Measurements from ENCODE around the gene GRIN3B. TPM values are rescaled to one million over a fixed set of nuclear protein-coding genes. Genes with fewer than 3 reads are reported as not detected.

The GRIN3B gene
- total and polyA plus RNA-seq, 2 of the 4 experiments (the other 2 are of a cell fraction), result under 0.01 to 0.91 TPM

GRCh38 chr19:1002600-1002999 is 2.4 kb downstream of the GRIN3B start:
- no peak for ATAC-seq (ENCODE audit: low read depth)
- dilution Hi-C loops (cut with HindIII; ENCODE audit: low sequenced_read_pairs, unreplicated experiment), result no loop called here

More at GRCh38 chr19:1002600-1002999, 2.4 kb downstream of the GRIN3B start:
- H2BK120ac ChIP-seq (ENCODE audit: low read depth, low read length), result no peak overlapping the region
- H3K9me1 ChIP-seq (ENCODE audit: insufficient read depth, low read length), result no peaks in the 10 kb centered on the region
- no peak overlapping the region for H2BK20ac ChIP-seq (ENCODE audit: low read depth, low read length)
- H3K56ac ChIP-seq (ENCODE audit: extremely low read depth, insufficient read depth, low read length), result no peak overlapping the region
- H3K4me2 ChIP-seq (ENCODE audit: low read depth, low read length), result no peak overlapping the region
- no peak overlapping the region for H3K4ac ChIP-seq (ENCODE audit: low read depth, low read length)
- H2BK15ac ChIP-seq (ENCODE audit: low read depth, low read length), result no peak overlapping the region
- H4K8ac ChIP-seq (ENCODE audit: low read depth in 2 of 2, low read length in 2 of 2), result no peak overlapping the region
- no peak for DNase-seq
- no peak overlapping the region for H3K4me3 ChIP-seq (ENCODE audit: insufficient read depth, low read depth, low read length)
- no peak overlapping the region for H3K27ac ChIP-seq (ENCODE audit: insufficient read depth, low read length)
- TF ChIP-seq RFX5 (IDR thresholded peaks at IDR 0.05; ENCODE audit: low read depth, low read length) (no peak), POLR2A (IDR thresholded peaks at IDR 0.05; ENCODE audit: low read depth, low read length) (no peak), NFE2L2 (IDR thresholded peaks at IDR 0.05; ENCODE audit: low read depth, low read length) (no peak), MAFK (IDR thresholded peaks at IDR 0.05; ENCODE audit: low read depth, low read length) (no peak), ELK1 (IDR thresholded peaks at IDR 0.05; ENCODE audit: borderline replicate concordance, low read depth, low read length) (no peak), CEBPB (IDR thresholded peaks at IDR 0.05; ENCODE audit: low read depth, low read length) (no peak), BHLHE40 (IDR thresholded peaks at IDR 0.05; ENCODE audit: low read depth, low read length) (no peak), RCOR1 (IDR thresholded peaks at IDR 0.05; ENCODE audit: insufficient replicate concordance, low read length) (no peak), SMC3 (IDR thresholded peaks at IDR 0.05; ENCODE audit: low read depth, low read length) (no peak), RAD21 (IDR thresholded peaks at IDR 0.05; ENCODE audit: low read length) (no peak), USF2 (IDR thresholded peaks at IDR 0.05; ENCODE audit: low read depth, low read length) (no peak), MAZ (IDR thresholded peaks at IDR 0.05; ENCODE audit: borderline replicate concordance, low read depth, low read length) (no peak)
- H4K91ac ChIP-seq (ENCODE audit: insufficient read depth, low read depth, low read length), result no peak overlapping the region
- H3K23ac ChIP-seq (ENCODE audit: low read depth, low read length), result no peak overlapping the region
- no peak overlapping the region for H4K5ac ChIP-seq (ENCODE audit: low read depth, low read length)
- in situ Hi-C loops (cut with MboI; ENCODE audit: low sequenced_read_pairs), result no loop called here
- H3K27me3 ChIP-seq (ENCODE audit: control insufficient read depth, insufficient read depth, low read length), result peaks cover 26% of the 10 kb centered on the region
- H3K9ac ChIP-seq (ENCODE audit: low read depth, low read length), result no peak overlapping the region
- no peak overlapping the region for H3K18ac ChIP-seq (ENCODE audit: low read depth, low read length)
- no peaks in the 10 kb centered on the region for H3K9me3 ChIP-seq (ENCODE audit: control insufficient read depth, insufficient read depth, low read length)
- H2AK5ac ChIP-seq (ENCODE audit: low read depth, low read length), result no peak overlapping the region
- no peak overlapping the region for H2BK5ac ChIP-seq (ENCODE audit: low read depth, low read length, poor library complexity, severe bottlenecking)
- H3K14ac ChIP-seq (replicated peaks; ENCODE audit: low read depth, low read length), result no peak overlapping the region
- CTCF ChIA-PET, result interaction anchor here (0.6 kb wide), 2 partner anchors 147 to 726 kb away, joined by 3 to 4 read pairs; no protein-coding TSS in a partner anchor
- 0 out of 2 replicates have a peak, but pooled peaks cover 11% of the 10 kb centered on the region for H4K20me1 ChIP-seq (ENCODE audit: insufficient read depth, low read length)
- no TSS peak for BruUV-seq (replicated peaks)
- no peak overlapping the region for H2AFZ ChIP-seq (replicated peaks; ENCODE audit: low read length, poor library complexity)
- no peak overlapping the region for H2AK9ac ChIP-seq (replicated peaks; ENCODE audit: low read depth, low read length, poor library complexity)
- WGBS, 2 experiments (ENCODE audit: extremely low coverage in 2 of 2, insufficient read length in 1 of 2), result 50% methylated on average over 2 of the region's 4 CpGs; no CpG with 5 or more reads in 1 of the 2 experiments
- POLR2A ChIA-PET (ENCODE audit: unreplicated experiment), result no interaction called here
- H3K79me1 ChIP-seq (ENCODE audit: low read depth in 1 of 2, low read length in 2 of 2), result no peaks in the 10 kb centered on the region; a peak in 1 of 4 replicates
- H3K36me3 ChIP-seq (ENCODE audit: control insufficient read depth, insufficient read depth, low read length), result no peaks in the 10 kb centered on the region
- H3K4me1 ChIP-seq (ENCODE audit: control insufficient read depth, insufficient read depth, low read length), result no peaks in the 10 kb centered on the region
- intact Hi-C loops (cut with micrococcal nuclease), result no loop called here

Data from IMR-90 (cell line).